Activated CD4-positive, alpha-beta T cell treated with anti-CD3 and anti-CD28 coated beads, Interleukin-2, amount 10 ng/mL, durations not matched to agents 7 days and 5 days (primary cell): ENCODE results near the gene SPA17. TPM values are rescaled to one million over a fixed set of nuclear protein-coding genes. Genes with fewer than 3 reads are reported as not detected.

Source experiments
- total RNA-seq, 2 experiments: library from RNA; stranded (reverse); gene quantifications; one replicate each; pipeline ENCODE4 v1.2.3, GENCODE V29; 2021

The SPA17 gene
- total RNA-seq, 2 experiments from 2014 or later, result 1.1 to 1.8 TPM

Other genes starting within 250 kb of the SPA17 start
- gene OR8B4, start 249.0 kb upstream of the SPA17 start, total RNA-seq, result not detected
- not detected for gene OR8B8, start 228.2 kb upstream of the SPA17 start, total RNA-seq
- gene OR8B12, start 130.2 kb upstream of the SPA17 start, total RNA-seq, result not detected
- not detected for gene OR8A1, start 103.9 kb upstream of the SPA17 start, total RNA-seq
- not detected for gene PANX3, start 62.5 kb upstream of the SPA17 start, total RNA-seq
- gene TBRG1, start 51.0 kb upstream of the SPA17 start, total RNA-seq, result 10 to 100 TPM; 39.6 to 47.4 TPM
- 1 to 10 TPM; 6.5 to 7.5 TPM for gene SIAE, start 165 bp upstream of the SPA17 start, total RNA-seq
- 10 to 100 TPM in 1 of 2 experiments, 1 to 10 TPM in 1; 8.9 to 11.6 TPM for gene NRGN, start 66.0 kb downstream of the SPA17 start, total RNA-seq
- gene VSIG2, start 78.4 kb downstream of the SPA17 start, total RNA-seq, result under 1 TPM in 1 of 2 experiments, not detected in 1; 0.22 TPM
- under 1 TPM; 0.19 to 0.45 TPM for gene ESAM, start 88.4 kb downstream of the SPA17 start, total RNA-seq
- gene MSANTD2, start 126.5 kb downstream of the SPA17 start, total RNA-seq, result 10 to 100 TPM in 1 of 2 experiments, 1 to 10 TPM in 1; 9.5 to 10.5 TPM
- gene ROBO3, start 191.5 kb downstream of the SPA17 start, total RNA-seq, result 10 to 100 TPM; 12.0 to 12.1 TPM
- gene ROBO4, start 224.0 kb downstream of the SPA17 start, total RNA-seq, result not detected
- not detected for gene HEPN1, start 245.3 kb downstream of the SPA17 start, total RNA-seq